Endothelial cell of hepatic sinusoid (primary cell): Measurements from ENCODE around the gene CACNA2D4.

ENCODE experiments used
- in situ Hi-C: cut with HindIII; loops from 2 replicates; pipeline ENCODE4 v1.10.0; 2017; ENCODE audit warnings: low sequenced_read_pairs

Gene CACNA2D4

DNA sequence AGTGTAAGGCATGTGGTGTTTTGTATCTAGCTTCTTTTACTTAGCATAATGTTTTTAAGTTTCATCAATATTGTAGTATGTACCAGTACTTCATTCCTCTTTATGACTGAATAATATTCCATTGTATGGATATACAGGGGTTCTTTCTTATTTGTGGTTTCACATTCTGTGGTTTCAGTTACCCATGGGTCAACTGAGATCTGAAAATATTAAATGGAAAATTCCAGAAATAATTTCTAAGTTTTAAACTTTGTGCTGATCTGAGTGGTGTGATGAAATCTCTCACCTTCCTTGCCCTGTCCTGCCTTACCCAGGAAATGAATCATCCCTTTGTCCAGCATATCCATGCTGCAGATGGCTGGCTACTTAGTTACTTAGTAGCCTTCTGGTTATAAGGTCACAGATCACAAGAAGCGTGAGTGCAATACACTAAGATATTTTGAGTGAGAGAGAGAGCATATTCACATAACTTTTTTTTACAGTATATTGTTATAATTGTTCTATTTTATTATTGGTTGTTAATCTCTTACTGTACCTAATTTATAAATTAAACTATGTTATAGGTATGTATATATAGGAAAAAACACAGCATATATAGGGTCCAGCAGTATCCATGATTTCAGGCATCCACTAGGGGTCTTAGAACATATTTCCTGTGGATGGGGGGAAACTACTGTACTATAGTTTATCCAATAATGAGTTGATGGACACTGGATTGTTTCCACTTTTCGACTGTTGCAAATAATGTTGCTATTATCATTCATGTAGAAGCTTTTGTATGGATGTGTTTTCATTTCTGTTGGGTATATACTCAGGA lies 157.7 kb downstream of the CACNA2D4 start:
- in situ Hi-C loops: no loop called here

DNA sequence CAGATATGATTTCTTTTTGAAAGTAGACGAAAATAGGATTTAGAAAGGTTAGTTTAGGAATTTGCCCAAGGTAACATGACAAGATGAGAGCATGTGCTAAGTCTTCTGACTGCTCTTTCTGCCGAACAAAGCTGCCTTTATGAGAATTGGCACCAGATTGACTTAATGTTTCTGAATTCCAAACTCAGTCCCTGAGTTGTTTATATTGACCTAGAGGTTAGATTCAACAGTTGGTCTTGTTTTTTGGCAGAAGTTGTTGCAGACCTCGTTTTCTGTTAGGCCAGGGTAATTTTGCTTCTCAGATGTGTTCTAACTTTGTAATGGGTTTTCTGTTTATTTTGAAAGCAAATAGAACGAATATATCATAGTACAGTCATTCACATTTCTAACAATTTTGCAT lies 159.6 kb downstream of the CACNA2D4 start:
- in situ Hi-C loops: no loop called here

DNA sequence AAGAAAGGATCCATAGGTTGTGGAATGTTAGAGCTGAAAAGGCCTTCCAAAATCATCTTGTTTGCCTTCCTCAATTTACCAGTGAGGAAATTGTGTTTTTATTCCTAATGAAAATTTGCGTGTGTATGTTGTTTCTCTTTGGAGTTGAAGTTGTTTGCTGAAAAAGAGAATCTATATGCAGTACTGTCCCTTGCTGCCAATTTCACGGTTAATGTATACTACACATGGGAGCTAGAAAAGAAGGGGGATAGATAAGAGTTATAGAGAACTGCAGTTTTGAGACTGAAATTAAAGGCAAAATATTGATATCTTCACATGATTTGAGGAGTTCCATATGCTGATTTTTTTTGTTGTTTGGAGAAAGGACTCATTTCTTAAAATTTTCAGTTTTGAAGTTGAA lies 160.1 kb downstream of the CACNA2D4 start:
- in situ Hi-C loops: no loop called here

DNA sequence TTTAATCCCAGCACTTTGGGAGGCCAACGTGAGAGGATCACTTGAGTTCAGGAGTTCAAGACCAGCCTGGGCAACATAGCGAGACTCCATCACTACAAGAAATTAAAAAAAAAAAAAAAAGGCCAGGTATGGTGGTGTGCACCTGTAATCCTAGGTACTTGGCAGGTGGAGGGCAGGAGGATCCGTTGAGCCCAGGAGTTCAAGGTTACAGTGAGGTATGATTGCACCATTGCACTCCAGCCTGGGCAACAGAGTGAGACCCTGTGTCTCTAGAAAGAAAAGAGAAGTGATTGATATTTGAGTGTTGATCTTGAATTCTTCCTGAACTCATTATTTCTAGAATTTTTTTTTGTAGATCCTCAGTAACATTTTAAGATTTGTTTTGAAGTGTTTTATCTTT lies 168.2 kb downstream of the CACNA2D4 start:
- in situ Hi-C loops: no loop called here

DNA sequence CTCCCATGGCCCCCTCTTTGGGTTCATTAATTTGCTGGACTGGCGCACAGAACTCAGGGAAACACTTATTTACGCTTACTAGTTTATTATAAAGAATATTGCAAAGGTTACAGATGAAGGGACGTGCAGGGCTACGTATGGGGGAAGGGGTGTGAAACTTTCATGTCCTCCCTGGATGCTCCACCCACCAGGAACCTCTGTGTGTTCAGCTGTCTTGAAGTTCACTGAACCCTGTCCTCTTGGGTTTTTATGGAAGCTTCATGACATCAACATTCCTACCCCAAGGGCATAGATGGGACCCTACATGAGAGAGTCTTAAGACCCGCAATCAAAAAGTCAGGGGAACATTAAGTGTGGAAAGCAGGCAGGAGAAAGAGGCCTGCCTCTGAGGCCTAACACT lies 169.4 kb downstream of the CACNA2D4 start:
- in situ Hi-C loops: no loop called here

DNA sequence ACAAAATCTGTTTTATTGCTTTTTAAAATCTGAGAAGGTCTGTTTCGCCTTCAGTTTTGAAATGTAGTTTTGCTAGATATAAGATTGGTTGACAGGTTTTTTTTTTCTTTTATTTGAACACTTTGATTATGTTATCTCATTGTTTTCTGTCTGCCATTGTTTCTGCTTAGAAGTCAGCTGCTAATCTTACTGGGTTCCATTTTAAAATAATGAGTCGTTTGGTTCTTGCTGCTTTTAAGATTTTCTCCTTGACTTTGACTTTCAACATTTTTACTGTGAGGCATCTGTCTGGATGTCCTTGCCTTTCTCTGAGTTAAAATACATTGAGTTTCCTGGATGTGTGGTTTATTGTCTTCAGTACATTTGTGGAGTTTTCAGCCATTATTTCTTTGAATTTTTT lies 170.8 kb downstream of the CACNA2D4 start:
- in situ Hi-C loops: no loop called here

DNA sequence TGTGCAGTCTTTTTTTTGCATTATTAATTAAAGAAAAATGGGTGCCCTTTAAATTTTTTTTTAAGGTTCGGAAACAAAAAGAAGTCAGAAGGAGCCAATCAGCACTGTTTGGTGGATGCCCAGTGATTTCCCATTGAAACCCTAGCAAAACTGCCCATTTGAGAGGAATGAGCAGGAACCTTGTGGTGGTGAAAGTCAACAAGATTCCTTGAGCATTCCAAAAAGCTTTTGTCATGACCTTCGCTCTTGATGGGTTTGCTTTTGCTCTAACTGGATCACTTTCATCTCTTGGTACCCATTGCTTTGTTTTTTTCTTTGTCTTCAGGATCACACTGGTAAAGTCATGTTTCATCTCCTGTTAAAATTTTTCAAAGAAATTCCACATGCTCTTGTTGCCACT lies 173.5 kb downstream of the CACNA2D4 start:
- in situ Hi-C loops: no loop called here
